Measurements from ENCODE around the gene EEF1A2. TPM values are rescaled to one million over a fixed set of nuclear protein-coding genes. Genes with fewer than 3 reads are reported as not detected.
A peak's percentile ranks its signal among the peaks of the same experiment; 100 is the strongest.

EEF1A2 gene
- total RNA-seq, 2 donors from 2014 or later, result 21.0 to 23.1 TPM

GRCh38 chr20:63501818-63502670 lies 3.2 kb upstream of the EEF1A2 start:
- ATAC-seq, result no peak
- no peak overlapping the region for H3K27ac ChIP-seq
- DNase-seq, result peak in 3 of 4 donors; percentile 45 to 62 (median 58)
- H3K27me3 ChIP-seq, result peaks cover 0 to 9% of the 10 kb centered on the region in 2 donors
- intact Hi-C loops (cut with DNase I), result no loop called here
- H3K9me3 ChIP-seq, result peaks cover 0 to 13% (median 0%) of the 10 kb centered on the region in 3 donors
- H3K4me1 ChIP-seq, result peaks cover 17% of the 10 kb centered on the region
- H3K36me3 ChIP-seq (replicated peaks in 1 of 2; ENCODE audit: insufficient read depth in 1 of 2, low read depth in 2 of 2), result no peaks in the 10 kb centered on the region
- H3K4me3 ChIP-seq, result no peak overlapping the region
- TF ChIP-seq CTCF (IDR thresholded peaks at IDR 0.05), result no peak
- TF ChIP-seq POLR2A (IDR thresholded peaks at IDR 0.05), result no peak
- 16 to 30% methylated on average over 16 to 26 of the region's 26 CpGs for WGBS, 2 donors

GRCh38 chr20:63500902-63501817 lies 2.3 kb upstream of the EEF1A2 start:
- no peak overlapping the region for H3K4me3 ChIP-seq
- no peak for ATAC-seq
- intact Hi-C loops (cut with DNase I), result no loop called here
- H3K27ac ChIP-seq, result no peak overlapping the region
- H3K27me3 ChIP-seq, result peaks cover 0 to 11% of the 10 kb centered on the region in 2 donors
- H3K4me1 ChIP-seq, result peaks cover 26% of the 10 kb centered on the region
- peaks cover 0 to 13% (median 0%) of the 10 kb centered on the region in 3 donors for H3K9me3 ChIP-seq
- TF ChIP-seq CTCF (IDR thresholded peaks at IDR 0.05), result no peak
- TF ChIP-seq POLR2A (IDR thresholded peaks at IDR 0.05), result no peak
- no peaks in the 10 kb centered on the region for H3K36me3 ChIP-seq (replicated peaks in 1 of 2; ENCODE audit: insufficient read depth in 1 of 2, low read depth in 2 of 2)
- no peak for DNase-seq
- WGBS, 2 donors, result 70 to 73% methylated on average over 22 to 27 of the region's 27 CpGs

GRCh38 chr20:63500151-63500901 lies 1.4 kb upstream of the EEF1A2 start:
- Histone ChIP-seq H3K4me3 (no peak overlapping the region), H3K9me3 (peaks cover 0 to 9% (median 0%) of the 10 kb centered on the region in 3 donors), H3K27ac (no peak overlapping the region), H3K4me1 (peaks cover 30% of the 10 kb centered on the region), H3K27me3 (peaks cover 0 to 6% of the 10 kb centered on the region in 2 donors), H3K36me3 (replicated peaks in 1 of 2; ENCODE audit: insufficient read depth in 1 of 2, low read depth in 2 of 2) (no peaks in the 10 kb centered on the region)
- 83 to 96% methylated on average over 5 to 23 of the region's 24 CpGs for WGBS, 2 donors
- TF ChIP-seq CTCF (IDR thresholded peaks at IDR 0.05), result no peak
- TF ChIP-seq POLR2A (IDR thresholded peaks at IDR 0.05), result no peak
- DNase-seq (no peak), ATAC-seq (no peak)
- intact Hi-C loops (cut with DNase I), result no loop called here

GRCh38 chr20:63499338-63499969 lies 571 bp upstream of the EEF1A2 start:
- Histone ChIP-seq H3K36me3 (replicated peaks in 1 of 2; ENCODE audit: insufficient read depth in 1 of 2, low read depth in 2 of 2) (no peaks in the 10 kb centered on the region), H3K27me3 (peaks cover 0 to 6% of the 10 kb centered on the region in 2 donors), H3K9me3 (peaks cover 0 to 2% (median 0%) of the 10 kb centered on the region in 3 donors), H3K4me3 (no peak overlapping the region), H3K4me1 (peaks cover 30% of the 10 kb centered on the region), H3K27ac (no peak overlapping the region)
- TF ChIP-seq CTCF (IDR thresholded peaks at IDR 0.05), result no peak
- TF ChIP-seq POLR2A (IDR thresholded peaks at IDR 0.05), result no peak
- peak in 1 of 4 donors; percentile 13 for DNase-seq
- intact Hi-C loops (cut with DNase I), result no loop called here
- WGBS, 2 donors, result 15 to 60% methylated on average over 5 to 43 of the region's 48 CpGs
- no peak for ATAC-seq
